GM21786 (cell line): Measurements from ENCODE around the gene STAT1.
A peak's percentile ranks its signal among the peaks of the same experiment; 100 is the strongest.

ENCODE experiments used
- ATAC-seq: cut with Tn5 transposase; IDR thresholded peaks from one replicate; pipeline ENCODE4 v1.9.1; 2021; ENCODE audit not compliant: unreplicated experiment

STAT1 gene

DNA sequence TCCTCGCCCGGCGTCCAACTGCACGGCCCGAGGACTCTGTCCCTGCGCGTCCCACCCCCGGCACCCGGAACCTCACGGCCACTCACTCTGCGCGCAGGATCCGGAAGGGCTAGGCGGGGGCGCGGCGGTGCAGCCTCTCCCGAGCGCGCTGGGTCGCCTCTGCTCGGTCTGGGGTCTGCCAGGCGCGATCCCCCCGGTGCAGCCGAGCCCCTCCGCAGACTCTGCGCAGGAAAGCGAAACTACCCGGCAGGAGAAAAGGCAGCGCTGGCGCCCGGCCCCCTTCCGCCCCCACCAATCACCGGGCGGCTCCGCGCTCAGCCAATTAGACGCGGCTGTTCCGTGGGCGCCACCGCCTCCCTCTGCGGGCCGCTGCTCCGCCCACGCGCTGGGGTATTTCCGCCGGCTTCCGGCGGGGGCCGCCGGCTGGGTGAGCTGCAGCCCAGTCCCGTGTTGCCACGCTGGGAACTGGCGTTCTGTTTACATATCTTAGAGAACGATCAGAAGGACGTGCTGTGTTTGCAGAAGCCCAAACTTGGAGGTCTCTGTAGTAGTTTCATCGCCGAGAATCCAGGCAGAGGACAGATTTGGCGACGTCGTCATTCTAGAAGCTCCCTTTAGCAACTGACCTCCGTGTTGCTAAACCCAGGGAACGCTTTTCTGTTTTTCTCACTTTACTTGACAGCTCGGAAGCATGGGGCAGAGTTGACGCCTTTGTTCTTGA lies at the start of gene STAT1:
STAT1 (minus strand) TSS at position 240 of the 721 bp plus-strand sequence. CDS start 4,168 bp downstream, outside the sequence.
- ATAC-seq: peak; percentile 72

GRCh38 chr2:191063584-191063983 lies 49.6 kb upstream of the STAT1 start:
- ATAC-seq: no peak

DNA sequence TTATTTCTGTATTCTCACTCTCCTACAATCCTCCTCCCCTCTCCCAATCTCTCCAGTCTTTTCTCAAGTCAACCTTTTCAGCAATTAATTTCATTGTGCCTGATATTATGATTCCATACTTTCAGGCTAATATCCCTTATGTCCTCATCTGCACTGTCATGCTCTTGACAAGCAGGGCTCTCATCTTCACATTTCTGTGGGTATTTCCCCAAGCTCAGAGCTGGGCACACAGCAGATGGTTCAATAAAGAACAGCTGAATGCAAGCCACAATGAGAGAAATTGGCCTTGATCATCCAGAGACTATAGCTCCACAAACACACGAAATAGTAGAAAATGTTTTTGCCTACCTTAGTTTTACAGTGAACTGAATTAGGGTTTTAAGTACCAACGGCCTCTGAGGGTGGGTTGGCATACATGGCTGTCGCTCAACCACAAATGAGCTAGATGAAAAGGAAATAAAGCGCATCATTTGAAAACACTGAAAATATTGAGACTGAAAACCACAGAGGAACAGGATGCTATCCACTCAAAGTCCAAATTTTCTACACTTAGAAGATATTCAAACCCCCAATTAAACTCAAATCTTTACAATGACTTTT lies 47.5 kb upstream of the STAT1 start:
- no peak for ATAC-seq

DNA sequence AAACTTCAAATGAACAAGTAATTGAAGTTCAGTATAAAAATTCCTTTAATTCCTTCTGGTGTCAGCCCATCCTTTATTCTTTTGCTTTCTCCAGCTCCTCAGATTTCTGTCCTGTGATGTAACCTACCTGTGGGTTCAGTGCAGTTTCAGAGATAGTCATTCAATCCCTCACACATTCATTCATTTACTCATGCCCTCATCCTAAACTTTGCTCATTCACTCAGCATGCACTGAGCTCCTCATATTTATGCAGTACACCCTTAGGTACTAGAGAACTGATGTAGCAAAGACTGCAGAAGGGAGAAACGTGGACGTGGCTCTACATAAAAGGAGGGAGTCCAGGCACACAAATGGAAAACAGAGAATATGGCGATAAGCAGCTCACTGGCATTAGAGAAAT lies 45.3 kb upstream of the STAT1 start:
- no peak for ATAC-seq

DNA sequence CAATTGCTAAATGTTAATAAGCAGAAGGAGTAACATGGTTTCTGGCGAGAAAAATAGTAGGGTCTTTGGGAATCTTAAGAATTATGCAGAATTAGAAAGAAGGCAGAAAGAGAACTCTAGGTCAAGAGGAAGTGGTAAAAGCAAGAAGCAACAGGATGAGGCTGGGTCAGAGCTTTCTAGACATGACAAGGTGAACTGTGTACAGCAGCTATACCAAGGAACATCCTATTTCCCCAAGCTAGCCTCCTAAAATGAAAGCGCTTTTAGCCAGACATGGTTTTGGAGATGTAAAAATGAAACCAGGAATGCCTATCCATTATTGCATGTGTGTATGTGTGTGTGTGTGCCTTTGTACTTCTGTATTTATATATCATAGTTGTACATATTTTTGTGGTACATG lies 42.3 kb upstream of the STAT1 start:
- no peak for ATAC-seq

GRCh38 chr2:191053256-191053655 lies 39.3 kb upstream of the STAT1 start:
- no peak for ATAC-seq

DNA sequence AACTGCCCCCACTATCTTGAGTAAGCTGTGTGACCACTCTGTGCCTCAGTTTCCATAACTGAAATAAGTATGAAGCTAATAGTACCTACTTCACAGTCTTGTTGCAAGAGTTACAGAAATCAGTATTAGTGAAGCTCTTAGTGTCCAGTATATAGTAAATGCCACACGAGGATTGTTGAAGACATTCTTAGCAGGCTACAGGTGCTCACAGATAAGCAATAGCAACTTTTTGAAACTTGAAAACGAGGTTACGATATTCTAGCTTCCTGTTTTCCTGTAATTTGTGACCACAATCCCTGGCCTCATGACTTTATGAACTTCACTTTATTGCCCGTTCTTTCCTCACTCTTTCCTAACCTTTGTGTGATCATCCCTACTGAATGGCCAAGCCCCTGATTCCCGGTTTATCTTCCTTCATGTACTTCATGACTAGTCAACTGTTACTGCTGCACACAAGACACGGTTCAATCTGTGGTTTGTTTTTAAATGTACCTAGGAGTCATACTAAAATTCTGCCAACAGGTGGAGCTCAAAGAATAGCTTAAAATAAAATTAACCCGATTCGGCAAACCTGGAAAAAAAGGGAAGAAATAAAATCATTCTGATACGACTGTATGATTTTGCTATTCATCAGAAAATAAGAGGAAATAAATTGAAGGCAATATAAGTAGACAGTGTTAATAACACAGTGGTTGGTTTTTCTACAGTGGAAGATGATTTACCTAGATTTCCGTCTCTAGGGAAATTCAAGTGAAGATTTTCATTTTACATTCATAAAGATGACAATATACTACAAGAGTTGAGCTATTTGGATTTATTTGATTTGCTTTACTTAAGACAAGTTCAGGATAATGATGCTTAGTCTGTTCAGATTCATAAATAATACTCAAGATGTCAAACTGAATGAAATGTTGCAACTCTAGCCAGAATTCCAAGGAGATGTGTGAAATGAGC lies 38.1 kb upstream of the STAT1 start:
- peak; percentile 52 for ATAC-seq

DNA sequence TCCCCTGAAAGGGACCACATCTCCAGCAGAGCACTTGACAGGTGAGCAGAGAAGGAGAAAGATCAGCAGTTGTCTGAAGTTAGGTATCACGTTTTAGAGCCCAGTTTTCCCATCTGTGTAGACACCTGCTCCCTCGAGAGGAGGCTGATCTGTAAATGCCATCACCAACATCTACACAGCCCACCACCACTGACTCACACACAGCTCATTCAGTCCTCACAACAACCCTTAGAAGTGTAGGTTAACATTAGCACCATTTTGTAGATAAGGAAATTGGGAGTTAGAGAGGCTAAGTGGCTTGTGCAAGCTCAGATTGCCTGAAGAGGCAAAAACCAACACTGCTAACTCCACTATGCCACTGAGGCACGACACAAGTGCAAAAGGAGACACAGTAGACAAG lies 37.2 kb upstream of the STAT1 start:
- no peak for ATAC-seq

GRCh38 chr2:191050640-191050987 lies 36.6 kb upstream of the STAT1 start:
- ATAC-seq: no peak

DNA sequence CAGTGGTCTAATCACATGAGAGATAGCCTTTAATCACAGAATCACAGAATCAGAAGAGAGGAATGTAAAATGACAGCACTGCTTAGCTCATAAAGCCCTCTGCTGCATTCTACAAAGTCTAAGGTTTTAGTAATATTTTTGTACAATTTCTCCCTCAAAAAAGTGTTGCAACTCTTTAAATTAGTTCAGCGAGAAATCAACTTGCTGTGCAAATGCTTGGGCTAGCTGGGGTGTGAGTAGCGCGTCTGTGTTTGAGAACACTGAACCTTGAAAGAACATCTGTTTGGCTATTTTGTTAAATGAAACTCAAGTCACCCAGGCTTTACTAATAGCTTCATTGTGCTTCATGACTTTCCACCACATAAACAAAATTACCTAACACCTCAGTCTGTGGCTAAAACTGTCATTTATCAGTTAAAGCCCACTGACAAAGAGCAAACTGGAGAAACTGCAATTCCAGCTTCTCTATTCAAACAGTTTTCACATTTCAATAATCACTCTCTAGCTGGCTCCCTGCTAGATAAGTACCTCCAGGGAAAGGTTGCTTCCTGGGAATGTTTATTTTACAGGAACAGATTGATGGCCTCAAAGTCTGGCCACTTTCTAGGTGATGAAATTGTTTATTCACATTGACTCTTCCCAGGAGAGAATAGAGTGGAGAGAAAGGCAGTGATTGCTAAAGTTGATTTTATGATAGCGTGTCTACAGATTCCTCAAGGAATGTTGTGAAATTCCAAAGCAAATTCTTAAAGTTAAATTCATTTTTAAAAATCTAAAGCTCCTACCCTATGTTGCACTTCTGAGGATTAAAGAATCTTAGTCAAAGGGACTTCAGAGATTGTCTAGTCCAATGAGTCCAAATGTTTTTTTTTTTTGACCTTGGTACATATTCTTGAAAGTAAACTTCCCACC lies 36.0 kb upstream of the STAT1 start:
- ATAC-seq: peak; percentile 81

- ATAC-seq: no peak
Observed at GRCh38 chr2:191048073-191048472, 34.1 kb upstream of the STAT1 start.

DNA sequence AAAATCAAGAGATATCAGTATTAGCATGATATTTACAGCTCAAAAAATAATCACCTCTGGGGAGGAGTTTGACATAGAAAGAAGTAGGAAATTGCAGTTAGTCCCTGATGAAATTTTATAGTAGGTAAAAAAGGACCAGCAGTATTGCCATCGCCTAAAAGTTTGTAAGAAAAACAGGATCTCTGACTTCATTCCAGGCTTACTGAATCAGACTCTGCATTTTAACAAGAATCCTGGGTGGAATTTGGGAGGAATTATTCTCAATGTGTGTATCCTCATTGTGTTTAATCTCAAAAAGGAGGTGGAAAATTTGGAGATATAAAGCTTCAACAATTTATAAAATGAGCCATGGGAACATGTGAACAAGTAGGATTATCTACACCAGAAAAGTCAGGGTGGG lies 31.2 kb upstream of the STAT1 start:
- no peak for ATAC-seq

GRCh38 chr2:191043438-191043837 lies 29.5 kb upstream of the STAT1 start:
- no peak for ATAC-seq

DNA sequence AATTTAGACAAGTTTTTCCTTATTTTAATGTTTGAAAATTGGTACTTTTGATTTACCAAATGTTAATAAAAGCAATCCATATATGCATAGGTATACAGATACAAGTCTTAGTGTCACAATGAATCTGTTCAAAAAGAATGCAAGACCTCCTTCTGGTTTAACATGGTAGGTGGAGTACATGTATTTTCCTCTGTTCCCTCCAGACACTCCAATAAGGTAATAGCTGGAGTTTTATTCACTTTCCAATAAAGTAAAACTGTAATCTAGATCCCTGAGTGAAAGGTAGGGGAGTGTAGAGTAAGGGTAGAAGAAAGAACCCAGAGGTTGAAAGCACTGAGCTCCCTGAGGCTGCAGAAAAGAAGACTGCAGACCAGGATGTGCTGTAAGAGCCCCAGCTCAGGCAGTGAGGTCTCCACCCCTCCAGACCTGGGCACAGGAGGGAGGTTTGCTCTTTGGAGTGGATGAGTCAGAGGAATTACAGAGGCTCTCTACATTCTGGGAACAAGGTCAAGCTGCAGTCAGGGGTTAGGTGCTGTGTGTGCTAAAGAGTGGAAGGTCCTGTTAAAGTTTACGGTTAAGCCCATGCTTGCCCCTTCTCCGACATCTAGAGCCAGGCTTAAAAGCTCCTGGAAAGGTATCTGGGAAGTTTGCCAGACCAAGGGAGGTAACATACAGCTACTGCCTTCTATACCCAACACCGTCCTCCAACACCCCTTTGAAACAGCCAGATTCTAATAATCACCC lies 27.6 kb upstream of the STAT1 start:
- ATAC-seq: no peak

GRCh38 chr2:191039616-191040015 lies 25.6 kb upstream of the STAT1 start:
- no peak for ATAC-seq

- no peak for ATAC-seq
Observed at GRCh38 chr2:191038741-191039140, 24.8 kb upstream of the STAT1 start.

- ATAC-seq: no peak
Observed at GRCh38 chr2:191038241-191038725, 24.3 kb upstream of the STAT1 start.

DNA sequence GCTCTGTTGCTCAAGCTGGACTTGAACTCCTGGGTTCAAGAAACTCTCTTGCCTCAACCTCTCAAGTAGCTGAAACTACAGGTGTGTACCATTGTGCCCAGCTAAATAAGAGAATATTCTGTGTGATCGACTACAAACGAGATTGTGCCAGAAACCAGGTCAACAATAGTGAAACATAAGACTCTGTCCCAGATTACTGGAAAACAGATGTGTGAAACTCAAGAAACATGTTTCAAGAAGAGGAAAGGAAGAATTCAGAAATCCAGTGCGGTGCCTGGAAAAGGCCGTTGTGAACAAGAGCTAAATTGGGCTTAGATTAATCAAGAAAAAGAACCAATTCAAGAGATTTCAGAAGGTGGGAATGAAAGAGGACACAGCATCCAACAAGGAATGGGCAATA lies 23.4 kb upstream of the STAT1 start:
- ATAC-seq: no peak

DNA sequence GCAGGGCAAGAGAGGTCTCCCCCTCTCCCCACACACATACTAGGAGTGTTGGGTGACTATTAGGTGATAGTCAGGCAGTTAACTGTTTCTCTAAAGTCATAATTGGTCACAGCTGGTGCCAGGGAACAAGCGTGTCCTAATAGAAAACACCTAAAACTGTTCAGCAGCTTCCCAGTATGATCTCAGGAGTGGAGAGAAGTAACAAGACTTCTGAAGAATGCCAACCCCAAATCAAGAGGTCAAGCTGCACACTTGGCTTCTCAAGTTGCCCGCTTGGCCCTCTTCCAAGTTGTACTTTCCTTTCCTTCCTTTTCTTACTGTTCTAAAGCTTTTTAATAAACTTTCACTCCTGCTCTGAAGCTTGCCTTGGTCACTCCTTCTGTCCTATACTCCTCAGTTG lies 22.4 kb upstream of the STAT1 start:
- no peak for ATAC-seq
